ENCODE data around the gene SLCO3A1. TPM values are rescaled to one million over a fixed set of nuclear protein-coding genes. Genes with fewer than 3 reads are reported as not detected.

The SLCO3A1 gene
- total RNA-seq, 1 experiment from 2014 or later, result not detected

DNA sequence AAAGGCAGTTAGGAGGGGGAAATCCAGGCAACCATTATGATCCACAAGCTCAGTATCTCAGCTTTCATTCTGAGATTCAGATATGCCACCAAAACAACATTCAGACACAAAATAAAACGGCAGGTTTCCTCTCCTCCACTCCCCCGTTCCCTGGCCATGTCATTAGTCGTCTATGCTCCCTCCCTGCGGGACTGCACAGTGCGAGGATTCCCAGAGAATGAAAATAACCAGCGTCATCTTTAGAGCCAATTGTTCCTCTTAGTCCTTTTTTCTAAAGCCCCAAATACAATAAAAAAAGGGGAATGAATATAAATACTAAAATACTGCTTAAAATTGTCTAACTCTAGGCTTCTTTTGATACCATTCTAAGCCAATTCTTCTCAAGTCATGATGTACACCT lies 7.8 kb upstream of the SLCO3A1 start:
- H3K4me1 Mint-ChIP-seq (ENCODE audit: low read depth, unreplicated experiment), result no peaks in the 10 kb centered on the region

DNA sequence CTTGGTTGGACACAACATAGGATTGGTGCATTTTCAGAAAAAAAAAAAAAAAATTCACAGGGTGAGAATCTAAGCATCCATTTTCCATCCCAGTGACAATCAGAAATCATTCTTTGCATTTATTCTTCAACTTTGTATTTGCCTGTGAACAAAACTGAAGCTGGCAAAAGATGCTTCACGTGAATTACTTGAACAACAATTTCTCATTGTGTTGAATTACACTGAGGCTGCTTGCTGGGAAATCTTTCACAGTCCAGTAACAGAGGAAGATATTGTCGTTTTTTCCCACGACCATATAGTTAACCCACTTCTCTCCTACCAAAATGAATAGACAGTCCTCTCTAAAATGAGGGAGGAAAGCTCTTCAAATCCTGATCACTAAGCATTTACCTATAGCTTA lies 4.3 kb upstream of the SLCO3A1 start:
- intact Hi-C loops (cut with micrococcal nuclease; ENCODE audit: unreplicated experiment), result no loop called here
- Histone ChIP-seq H3K4me3 (ENCODE audit: low read depth, low read length) (no peak overlapping the region), H3K36me3 (ENCODE audit: control insufficient read depth, insufficient read depth, low read length) (no peaks in the 10 kb centered on the region), H3K27me3 (replicated peaks; ENCODE audit: control insufficient read depth, insufficient read depth, low read length) (no peaks in the 10 kb centered on the region; the same call in 1 of the 2 replicates), H3K9me3 (no peaks in the 10 kb centered on the region), H3K4me1 (no peaks in the 10 kb centered on the region)
- DNase-seq, result no peak
- H3K4me3 Mint-ChIP-seq (ENCODE audit: unreplicated experiment), result no peak overlapping the region
- H3K9me3 Mint-ChIP-seq (ENCODE audit: unreplicated experiment), result no peaks in the 10 kb centered on the region
- no TSS peak for BruUV-seq (replicated peaks)
- no peak overlapping the region for H3K27ac Mint-ChIP-seq (ENCODE audit: unreplicated experiment)
- ChIA-PET POLR2A (no interaction called here), CTCF (no interaction called here)
- TF ChIP-seq, protein P1, sequence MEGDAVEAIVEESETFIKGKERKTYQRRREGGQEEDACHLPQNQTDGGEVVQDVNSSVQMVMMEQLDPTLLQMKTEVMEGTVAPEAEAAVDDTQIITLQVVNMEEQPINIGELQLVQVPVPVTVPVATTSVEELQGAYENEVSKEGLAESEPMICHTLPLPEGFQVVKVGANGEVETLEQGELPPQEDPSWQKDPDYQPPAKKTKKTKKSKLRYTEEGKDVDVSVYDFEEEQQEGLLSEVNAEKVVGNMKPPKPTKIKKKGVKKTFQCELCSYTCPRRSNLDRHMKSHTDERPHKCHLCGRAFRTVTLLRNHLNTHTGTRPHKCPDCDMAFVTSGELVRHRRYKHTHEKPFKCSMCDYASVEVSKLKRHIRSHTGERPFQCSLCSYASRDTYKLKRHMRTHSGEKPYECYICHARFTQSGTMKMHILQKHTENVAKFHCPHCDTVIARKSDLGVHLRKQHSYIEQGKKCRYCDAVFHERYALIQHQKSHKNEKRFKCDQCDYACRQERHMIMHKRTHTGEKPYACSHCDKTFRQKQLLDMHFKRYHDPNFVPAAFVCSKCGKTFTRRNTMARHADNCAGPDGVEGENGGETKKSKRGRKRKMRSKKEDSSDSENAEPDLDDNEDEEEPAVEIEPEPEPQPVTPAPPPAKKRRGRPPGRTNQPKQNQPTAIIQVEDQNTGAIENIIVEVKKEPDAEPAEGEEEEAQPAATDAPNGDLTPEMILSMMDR (IDR thresholded peaks at IDR 0.05; ENCODE audit: insufficient read depth in 1 of 2, low read depth in 1 of 2, low read length in 1 of 2, severe bottlenecking in 1 of 2, unreplicated experiment in 1 of 2), result no peak
- peaks cover 10% of the 10 kb centered on the region for H3K27me3 Mint-ChIP-seq (ENCODE audit: insufficient read depth, unreplicated experiment)
- H3K36me3 Mint-ChIP-seq (ENCODE audit: insufficient read depth, unreplicated experiment), result no peaks in the 10 kb centered on the region
- H3K4me1 Mint-ChIP-seq (ENCODE audit: low read depth, unreplicated experiment), result no peaks in the 10 kb centered on the region

More for the DNA sequence above, 7.8 kb upstream of the SLCO3A1 start:
- BruUV-seq (replicated peaks), result no TSS peak
- H3K36me3 ChIP-seq (ENCODE audit: control insufficient read depth, insufficient read depth, low read length), result no peaks in the 10 kb centered on the region
- Mint-ChIP-seq H3K27me3 (ENCODE audit: insufficient read depth, unreplicated experiment) (peaks cover 5% of the 10 kb centered on the region), H3K4me3 (ENCODE audit: unreplicated experiment) (no peak overlapping the region), H3K9me3 (ENCODE audit: unreplicated experiment) (no peaks in the 10 kb centered on the region), H3K27ac (ENCODE audit: unreplicated experiment) (no peak overlapping the region), H3K36me3 (ENCODE audit: insufficient read depth, unreplicated experiment) (no peaks in the 10 kb centered on the region)
- H3K27me3 ChIP-seq (replicated peaks; ENCODE audit: control insufficient read depth, insufficient read depth, low read length), result no peaks in the 10 kb centered on the region; the same call in 1 of the 2 replicates
- DNase-seq, result no peak
- intact Hi-C loops (cut with micrococcal nuclease; ENCODE audit: unreplicated experiment), result no loop called here
- CTCF ChIA-PET, result interaction anchor here (0.6 kb wide), 1 partner anchor 25 kb away, joined by 3 read pairs; no protein-coding TSS in a partner anchor
- TF ChIP-seq, protein P1 (IDR thresholded peaks at IDR 0.05; ENCODE audit: insufficient read depth in 1 of 2, low read depth in 1 of 2, low read length in 1 of 2, severe bottlenecking in 1 of 2, unreplicated experiment in 1 of 2), result no peak
- H3K4me3 ChIP-seq (ENCODE audit: low read depth, low read length), result no peak overlapping the region
- POLR2A ChIA-PET, result no interaction called here
- no peaks in the 10 kb centered on the region for H3K4me1 ChIP-seq
- no peaks in the 10 kb centered on the region for H3K9me3 ChIP-seq

DNA sequence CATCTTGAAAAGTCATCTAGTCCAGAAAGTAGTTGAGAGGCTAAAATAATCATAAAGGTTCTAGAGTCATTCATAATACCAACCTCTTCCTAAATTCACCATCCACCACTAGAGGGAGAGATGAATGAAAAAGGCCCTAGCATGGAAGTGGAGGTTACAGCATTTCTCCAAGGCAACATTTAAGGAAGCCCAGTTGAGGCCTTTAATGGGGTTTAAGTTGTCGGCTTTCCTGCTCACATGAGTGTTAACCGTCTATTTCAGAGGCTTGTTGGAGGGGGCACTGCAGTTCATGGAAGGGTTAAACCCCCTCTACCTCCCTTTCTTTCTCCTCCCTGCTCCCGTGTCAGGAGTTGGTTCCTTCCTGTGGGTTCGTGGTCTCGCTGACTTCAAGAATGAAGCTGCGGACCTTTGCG lies 3.8 kb upstream of the SLCO3A1 start:
- no peaks in the 10 kb centered on the region for H3K4me1 Mint-ChIP-seq (ENCODE audit: low read depth, unreplicated experiment)
- H3K27me3 Mint-ChIP-seq (ENCODE audit: insufficient read depth, unreplicated experiment), result peaks cover 10% of the 10 kb centered on the region
- H3K9me3 Mint-ChIP-seq (ENCODE audit: unreplicated experiment), result no peaks in the 10 kb centered on the region
- intact Hi-C loops (cut with micrococcal nuclease; ENCODE audit: unreplicated experiment), result loop anchor here (5.0 kb wide), 1 partner anchor 547 kb away; no protein-coding TSS in a partner anchor
- Histone ChIP-seq H3K4me3 (ENCODE audit: low read depth, low read length) (no peak overlapping the region), H3K27me3 (replicated peaks; ENCODE audit: control insufficient read depth, insufficient read depth, low read length) (no peaks in the 10 kb centered on the region; the same call in 1 of the 2 replicates), H3K4me1 (no peaks in the 10 kb centered on the region), H3K9me3 (no peaks in the 10 kb centered on the region), H3K36me3 (ENCODE audit: control insufficient read depth, insufficient read depth, low read length) (no peaks in the 10 kb centered on the region)
- CTCF ChIA-PET, result no interaction called here
- TF ChIP-seq, protein P1 (IDR thresholded peaks at IDR 0.05; ENCODE audit: insufficient read depth in 1 of 2, low read depth in 1 of 2, low read length in 1 of 2, severe bottlenecking in 1 of 2, unreplicated experiment in 1 of 2), result peak in 1 of 2 experiments; percentile 40
- H3K27ac Mint-ChIP-seq (ENCODE audit: unreplicated experiment), result no peak overlapping the region
- BruUV-seq (replicated peaks), result no TSS peak
- no peak overlapping the region for H3K4me3 Mint-ChIP-seq (ENCODE audit: unreplicated experiment)
- no peaks in the 10 kb centered on the region for H3K36me3 Mint-ChIP-seq (ENCODE audit: insufficient read depth, unreplicated experiment)
- no peak for DNase-seq
- POLR2A ChIA-PET, result no interaction called here

All from Caco-2 (cell line).